Mesendoderm (in vitro differentiated cells): ENCODE measurements around the gene CPXM1. TPM values are rescaled to one million over a fixed set of nuclear protein-coding genes. Genes with fewer than 3 reads are reported as not detected.

ENCODE experiments used
- DNase-seq: peaks from one replicate; pipeline ENCODE4 v3.0.0; 2013
- H2AK5ac ChIP-seq: 2 replicates; pipeline ENCODE4 v1.6.1; 2013; ENCODE audit warnings: low read length, inconsistent platforms
- H2BK120ac ChIP-seq: 2 replicates; pipeline ENCODE4 v1.6.1; 2013; ENCODE audit warnings: low read depth, mild to moderate bottlenecking, low read length, moderate library complexity, mixed read lengths
- H2BK15ac ChIP-seq: replicated peaks from 2 replicates; pipeline ENCODE4 v1.6.1; 2013; ENCODE audit warnings: low read depth, mild to moderate bottlenecking, moderate library complexity
- H2BK5ac ChIP-seq: 2 replicates; pipeline ENCODE4 v1.6.1; 2013; ENCODE audit warnings: low read length, inconsistent platforms
- H3K18ac ChIP-seq: 2 replicates; pipeline ENCODE4 v1.6.1; 2013; ENCODE audit warnings: mild to moderate bottlenecking, low read length, mixed read lengths
- H3K23ac ChIP-seq: one replicate; pipeline ENCODE4 v1.6.1; 2013; ENCODE audit warnings: low read length
- H3K27ac ChIP-seq: 2 replicates; pipeline ENCODE4 v1.5.1; 2013; ENCODE audit warnings: low read depth, mild to moderate bottlenecking, inconsistent platforms, low read length, moderate library complexity
- H3K27me3 ChIP-seq: 2 replicates; pipeline ENCODE4 v1.6.1; 2013; ENCODE audit warnings: low read length, control low read depth, mild to moderate bottlenecking, inconsistent platforms; ENCODE audit not compliant: insufficient read depth, poor library complexity
- H3K36me3 ChIP-seq: 2 replicates; pipeline ENCODE4 v1.6.1; 2013; ENCODE audit warnings: low read length, inconsistent platforms; ENCODE audit not compliant: control insufficient read depth, insufficient read depth
- H3K4ac ChIP-seq: one replicate; pipeline ENCODE4 v1.6.1; 2013; ENCODE audit warnings: low read depth, mild to moderate bottlenecking, low read length, moderate library complexity
- H3K4me1 ChIP-seq: 2 replicates; pipeline ENCODE4 v1.6.1; 2013; ENCODE audit warnings: low read depth, low read length, inconsistent platforms; ENCODE audit not compliant: control insufficient read depth
- H3K4me2 ChIP-seq: 2 replicates; pipeline ENCODE4 v1.6.1; 2013; ENCODE audit warnings: low read length
- H3K4me3 ChIP-seq: 2 replicates; pipeline ENCODE4 v1.5.1; 2013; ENCODE audit warnings: mild to moderate bottlenecking, low read length
- H3K56ac ChIP-seq: one replicate; pipeline ENCODE4 v1.6.1; 2013; ENCODE audit warnings: low read length
- H3K79me1 ChIP-seq: 2 replicates; pipeline ENCODE4 v1.6.1; 2013; ENCODE audit warnings: low read length, inconsistent platforms
- H3K79me2 ChIP-seq: 2 replicates; pipeline ENCODE4 v1.6.1; 2013; ENCODE audit warnings: mild to moderate bottlenecking, low read length; ENCODE audit not compliant: control insufficient read depth, insufficient read depth
- H3K9ac ChIP-seq: 2 replicates; pipeline ENCODE4 v1.6.1; 2013; ENCODE audit warnings: low read length, inconsistent platforms
- H4K5ac ChIP-seq: one replicate; pipeline ENCODE4 v1.6.1; 2013; ENCODE audit warnings: low read length
- H4K8ac ChIP-seq: one replicate; pipeline ENCODE4 v1.6.1; 2013; ENCODE audit warnings: low read depth, mild to moderate bottlenecking, control low read depth, low read length, moderate library complexity
- WGBS: extraction: QIAGEN DNeasy Blood & Tissue Kit; methylation state at CpG from one replicate; pipeline ENCODE4 v1.1.7; 2013; ENCODE audit warnings: low lambda C conversion rate, missing lambda C conversion rate; ENCODE audit not compliant: insufficient coverage; ENCODE audit errors: extremely low coverage; 5-methylcytosine and 5-hydroxymethylcytosine counted together
- polyA plus RNA-seq, 2 experiments: library from polyadenylated mRNA; stranded (reverse); fragments of 200-250 nt; gene quantifications; one replicate each; pipeline ENCODE4 v1.2.3, GENCODE V29; 2013

The CPXM1 gene
- polyA plus RNA-seq (2013, experiment 1 of 2), result 19.2 TPM
- polyA plus RNA-seq (2013, experiment 2 of 2), result 19.6 TPM

DNA sequence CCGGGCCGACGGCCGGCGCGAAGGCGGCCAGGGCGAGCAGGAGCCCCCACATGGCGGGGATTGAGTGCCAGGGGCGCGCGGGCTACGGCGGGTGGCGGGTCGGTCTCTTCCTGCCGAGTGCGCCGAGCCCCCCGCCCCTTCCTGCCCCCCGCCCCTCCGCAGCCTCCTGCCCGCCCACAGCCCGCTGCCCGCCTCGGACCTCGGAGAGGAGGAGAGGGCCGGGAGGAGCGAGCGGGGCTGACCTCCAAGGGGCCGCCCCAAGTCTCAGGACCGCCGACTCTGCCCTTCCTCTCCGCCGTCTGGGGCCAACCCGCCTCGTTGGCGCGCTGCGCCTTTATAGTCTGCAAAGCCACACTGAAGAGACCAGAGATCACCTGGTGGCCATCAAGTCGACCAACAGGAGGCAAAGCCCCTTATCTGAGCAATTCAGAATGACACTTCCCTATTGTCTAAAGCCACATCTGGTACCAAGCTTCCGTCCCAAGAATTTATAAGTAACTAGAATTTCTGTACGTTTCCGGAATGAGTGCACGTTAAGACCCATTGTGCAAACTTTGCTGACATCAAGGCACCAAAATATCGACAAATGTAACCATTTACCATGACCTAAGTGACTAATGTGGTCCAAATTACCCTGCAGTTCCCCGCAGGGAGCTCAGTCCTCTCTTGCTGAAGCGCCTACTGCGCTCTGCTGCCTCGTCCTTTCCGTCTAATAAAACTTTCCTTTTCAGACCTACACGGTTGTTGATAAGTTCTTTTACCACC lies at the start of gene CPXM1:
CPXM1 (minus strand) TSS at position 107 of the 765 bp plus-strand sequence; CDS start at position 52, 55 bp downstream.
- no CpG with 5 or more reads among the region's 52 CpGs for WGBS
- Histone ChIP-seq H3K23ac (peak within 1 kb of the TSS; percentile 25), H2BK120ac (no peak within 1 kb of the TSS)

GRCh38 chr20:2849529-2849928 lies 49.1 kb upstream of the CPXM1 start:
- no peak overlapping the region for H3K4me3 ChIP-seq
- no peaks in the 10 kb centered on the region for H3K79me2 ChIP-seq
- no peak overlapping the region for H3K56ac ChIP-seq
- H3K4ac ChIP-seq, result no peak overlapping the region
- H3K18ac ChIP-seq, result no peak overlapping the region
- H2BK15ac ChIP-seq, result no peak overlapping the region
- no peaks in the 10 kb centered on the region for H3K27me3 ChIP-seq
- H3K27ac ChIP-seq, result no peak overlapping the region
- H4K8ac ChIP-seq, result no peak overlapping the region
- H3K9ac ChIP-seq, result no peak overlapping the region
- H4K5ac ChIP-seq, result no peak overlapping the region
- no peaks in the 10 kb centered on the region for H3K79me1 ChIP-seq
- H2BK120ac ChIP-seq, result no peak overlapping the region
- no peaks in the 10 kb centered on the region for H3K4me1 ChIP-seq
- H2AK5ac ChIP-seq, result no peak overlapping the region
- no CpG with 5 or more reads among the region's 4 CpGs for WGBS
- H3K36me3 ChIP-seq, result no peaks in the 10 kb centered on the region
- H3K23ac ChIP-seq, result no peak overlapping the region
- no peak overlapping the region for H3K4me2 ChIP-seq
- no peak overlapping the region for H2BK5ac ChIP-seq
- DNase-seq, result no peak

More for the DNA sequence above, at the start of gene CPXM1:
- Histone ChIP-seq H2BK15ac (no peak within 1 kb of the TSS), H3K18ac (peak within 1 kb of the TSS; percentile 13), H3K4ac (no peak within 1 kb of the TSS), H4K5ac (no peak within 1 kb of the TSS), H3K56ac (peak within 1 kb of the TSS; percentile 97), H3K27me3 (peaks cover 36% of the 10 kb centered on the region), H3K79me1 (no peaks in the 10 kb centered on the region), H3K79me2 (no peaks in the 10 kb centered on the region), H3K27ac (peak within 1 kb of the TSS; percentile 22), H3K4me1 (peaks cover 4% of the 10 kb centered on the region), H3K9ac (peak within 1 kb of the TSS; percentile 75), H4K8ac (no peak within 1 kb of the TSS), H3K4me2 (peak within 1 kb of the TSS; percentile 71), H3K36me3 (peaks cover 9% of the 10 kb centered on the region), H3K4me3 (peak within 1 kb of the TSS; percentile 63), H2AK5ac (no peak within 1 kb of the TSS), H2BK5ac (no peak within 1 kb of the TSS)
- peak; percentile 91 for DNase-seq

DNA sequence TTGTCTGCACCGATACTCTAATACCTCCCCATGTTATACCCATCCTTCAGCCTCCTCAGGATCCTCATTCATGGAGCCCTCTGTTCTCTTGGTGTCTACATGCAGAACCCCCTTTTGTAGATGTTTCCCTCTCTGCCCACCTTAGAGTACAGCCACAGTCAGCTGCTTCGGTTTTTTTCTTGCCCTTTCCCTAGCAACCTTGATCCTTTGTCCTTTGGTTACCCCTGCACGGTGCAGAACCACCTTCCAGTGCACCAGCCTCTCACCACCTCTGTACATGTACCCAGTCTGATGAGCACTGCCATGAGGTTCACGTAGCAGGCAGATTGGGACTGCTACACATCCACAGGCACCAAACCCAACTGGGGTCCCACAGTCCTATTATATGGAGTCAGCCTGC lies 47.4 kb upstream of the CPXM1 start:
- no peak overlapping the region for H3K4me3 ChIP-seq
- no peak overlapping the region for H3K56ac ChIP-seq
- H2AK5ac ChIP-seq, result no peak overlapping the region
- WGBS, result no CpG with 5 or more reads among the region's 4 CpGs
- H3K27me3 ChIP-seq, result no peaks in the 10 kb centered on the region
- no peak overlapping the region for H3K9ac ChIP-seq
- H3K27ac ChIP-seq, result no peak overlapping the region
- no peaks in the 10 kb centered on the region for H3K36me3 ChIP-seq
- no peak overlapping the region for H3K23ac ChIP-seq
- no peaks in the 10 kb centered on the region for H3K4me1 ChIP-seq
- no peaks in the 10 kb centered on the region for H3K79me2 ChIP-seq
- no peaks in the 10 kb centered on the region for H3K79me1 ChIP-seq
- no peak overlapping the region for H3K4ac ChIP-seq
- H4K8ac ChIP-seq, result no peak overlapping the region
- H2BK120ac ChIP-seq, result no peak overlapping the region
- no peak overlapping the region for H3K18ac ChIP-seq
- H2BK15ac ChIP-seq, result no peak overlapping the region
- no peak overlapping the region for H3K4me2 ChIP-seq
- DNase-seq, result no peak
- H4K5ac ChIP-seq, result no peak overlapping the region
- no peak overlapping the region for H2BK5ac ChIP-seq

DNA sequence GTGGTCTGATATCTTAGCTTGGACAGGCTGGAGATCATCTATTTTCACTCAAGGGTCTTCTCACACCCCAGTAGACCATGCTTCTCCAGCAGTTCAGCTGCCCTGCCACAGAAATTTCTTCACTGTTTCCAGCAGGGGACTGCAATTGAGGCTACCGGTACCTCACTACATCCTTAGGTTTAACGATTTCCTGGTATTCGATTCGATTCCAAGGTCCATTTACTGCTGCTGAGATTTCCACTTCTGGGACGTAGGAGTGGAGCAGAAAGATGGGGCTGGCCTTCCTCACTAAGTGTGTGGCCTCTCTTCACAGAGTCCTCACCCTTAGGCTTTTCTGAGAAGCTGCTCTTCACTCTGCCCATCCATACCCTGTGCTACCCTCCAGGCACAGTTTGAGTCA lies 46.3 kb upstream of the CPXM1 start:
- Histone ChIP-seq H3K56ac (no peak overlapping the region), H3K36me3 (no peaks in the 10 kb centered on the region), H3K79me2 (no peaks in the 10 kb centered on the region), H2BK120ac (no peak overlapping the region), H3K9ac (no peak overlapping the region), H4K5ac (no peak overlapping the region), H3K18ac (no peak overlapping the region), H3K4me1 (no peaks in the 10 kb centered on the region), H3K79me1 (no peaks in the 10 kb centered on the region), H3K4me3 (no peak overlapping the region), H2AK5ac (no peak overlapping the region), H2BK5ac (no peak overlapping the region), H3K23ac (no peak overlapping the region), H4K8ac (no peak overlapping the region), H3K27ac (no peak overlapping the region), H2BK15ac (no peak overlapping the region), H3K27me3 (no peaks in the 10 kb centered on the region), H3K4me2 (no peak overlapping the region), H3K4ac (no peak overlapping the region)
- WGBS, result no CpG with 5 or more reads among the region's 5 CpGs
- no peak for DNase-seq

- H4K8ac ChIP-seq, result no peak overlapping the region
- DNase-seq, result no peak
- H2BK15ac ChIP-seq, result no peak overlapping the region
- no peak overlapping the region for H3K23ac ChIP-seq
- no peaks in the 10 kb centered on the region for H3K79me1 ChIP-seq
- H3K18ac ChIP-seq, result no peak overlapping the region
- H4K5ac ChIP-seq, result no peak overlapping the region
- H3K4me3 ChIP-seq, result no peak overlapping the region
- no peaks in the 10 kb centered on the region for H3K27me3 ChIP-seq
- WGBS, result no CpG with 5 or more reads among the region's 2 CpGs
- H2BK5ac ChIP-seq, result no peak overlapping the region
- H3K79me2 ChIP-seq, result no peaks in the 10 kb centered on the region
- H3K4me1 ChIP-seq, result no peaks in the 10 kb centered on the region
- H2AK5ac ChIP-seq, result no peak overlapping the region
- H3K4ac ChIP-seq, result no peak overlapping the region
- no peak overlapping the region for H3K9ac ChIP-seq
- H3K56ac ChIP-seq, result no peak overlapping the region
- H3K4me2 ChIP-seq, result no peak overlapping the region
- H2BK120ac ChIP-seq, result no peak overlapping the region
- no peaks in the 10 kb centered on the region for H3K36me3 ChIP-seq
- H3K27ac ChIP-seq, result no peak overlapping the region
Measured at GRCh38 chr20:2845607-2846006, 45.2 kb upstream of the CPXM1 start.
